Measurements from ENCODE around the gene GNG7.
A peak's percentile ranks its signal among the peaks of the same experiment; 100 is the strongest.
"Not testable (repeated sequence)": the region's sequence is repeated elsewhere in the genome, so short reads cannot be mapped to it uniquely, and the experiment has no call there.

The GNG7 gene

GRCh38 chr19:2549701-2550191, 152.7 kb downstream of the GNG7 start:
- no peaks in the 10 kb centered on the region for H3K4me1 ChIP-seq (ENCODE audit: control insufficient read depth, insufficient read depth, low read length)
- H3K27ac ChIP-seq (ENCODE audit: low read length): no peak overlapping the region
- no peak for DNase-seq (ENCODE audit: low read depth, low spot score)

GRCh38 chr19:2548966-2549365, 153.5 kb downstream of the GNG7 start:
- WGBS (ENCODE audit: insufficient coverage, insufficient read length): no CpG with 5 or more reads among the region's 11 CpGs
- Histone ChIP-seq H3K27ac (ENCODE audit: low read length) (no peak overlapping the region), H3K36me3 (ENCODE audit: control insufficient read depth, insufficient read depth, low read length) (no peaks in the 10 kb centered on the region), H3K4me3 (ENCODE audit: low read length) (no peak overlapping the region), H3K9me3 (ENCODE audit: control insufficient read depth, insufficient read depth, low read length) (no peaks in the 10 kb centered on the region), H3K4me1 (ENCODE audit: control insufficient read depth, insufficient read depth, low read length) (peaks cover 3% of the 10 kb centered on the region; the same call in 1 of the 2 replicates), H3K27me3 (ENCODE audit: control insufficient read depth, insufficient read depth, low read length) (no peaks in the 10 kb centered on the region)
- no peak for DNase-seq (ENCODE audit: low read depth, low spot score)

More at GRCh38 chr19:2549701-2550191, 152.7 kb downstream of the GNG7 start:
- Histone ChIP-seq H3K27me3 (ENCODE audit: control insufficient read depth, insufficient read depth, low read length) (no peaks in the 10 kb centered on the region), H3K4me3 (ENCODE audit: low read length) (no peak overlapping the region), H3K36me3 (ENCODE audit: control insufficient read depth, insufficient read depth, low read length) (no peaks in the 10 kb centered on the region), H3K9me3 (ENCODE audit: control insufficient read depth, insufficient read depth, low read length) (no peaks in the 10 kb centered on the region)
- WGBS (ENCODE audit: insufficient coverage, insufficient read length): no CpG with 5 or more reads among the region's 11 CpGs

- H3K36me3 ChIP-seq (ENCODE audit: control insufficient read depth, insufficient read depth, low read length): no peaks in the 10 kb centered on the region
- H3K9me3 ChIP-seq (ENCODE audit: control insufficient read depth, insufficient read depth, low read length): no peaks in the 10 kb centered on the region
- H3K4me3 ChIP-seq (ENCODE audit: low read length): no peak overlapping the region
- peaks cover 4% of the 10 kb centered on the region; the same call in 1 of the 2 replicates for H3K4me1 ChIP-seq (ENCODE audit: control insufficient read depth, insufficient read depth, low read length)
- no CpG with 5 or more reads among the region's 9 CpGs for WGBS (ENCODE audit: insufficient coverage, insufficient read length)
- no peak overlapping the region for H3K27ac ChIP-seq (ENCODE audit: low read length)
- no peaks in the 10 kb centered on the region for H3K27me3 ChIP-seq (ENCODE audit: control insufficient read depth, insufficient read depth, low read length)
- no peak for DNase-seq (ENCODE audit: low read depth, low spot score)
Observed at GRCh38 chr19:2547721-2548120, 154.8 kb downstream of the GNG7 start.

- Histone ChIP-seq H3K27ac (ENCODE audit: low read length) (no peak overlapping the region), H3K27me3 (ENCODE audit: control insufficient read depth, insufficient read depth, low read length) (no peaks in the 10 kb centered on the region), H3K4me3 (ENCODE audit: low read length) (no peak overlapping the region), H3K9me3 (ENCODE audit: control insufficient read depth, insufficient read depth, low read length) (no peaks in the 10 kb centered on the region), H3K4me1 (ENCODE audit: control insufficient read depth, insufficient read depth, low read length) (peaks cover 4% of the 10 kb centered on the region; the same call in 1 of the 2 replicates), H3K36me3 (ENCODE audit: control insufficient read depth, insufficient read depth, low read length) (no peaks in the 10 kb centered on the region)
- no peak for DNase-seq (ENCODE audit: low read depth, low spot score)
- no CpG with 5 or more reads among the region's 15 CpGs for WGBS (ENCODE audit: insufficient coverage, insufficient read length)
Observed at GRCh38 chr19:2547033-2547680, 155.3 kb downstream of the GNG7 start.

- no peaks in the 10 kb centered on the region for H3K27me3 ChIP-seq (ENCODE audit: control insufficient read depth, insufficient read depth, low read length)
- H3K36me3 ChIP-seq (ENCODE audit: control insufficient read depth, insufficient read depth, low read length): no peaks in the 10 kb centered on the region
- no peaks in the 10 kb centered on the region for H3K9me3 ChIP-seq (ENCODE audit: control insufficient read depth, insufficient read depth, low read length)
- no CpG with 5 or more reads among the region's 50 CpGs for WGBS (ENCODE audit: insufficient coverage, insufficient read length)
- H3K27ac ChIP-seq (ENCODE audit: low read length): no peak overlapping the region
- no peak overlapping the region for H3K4me3 ChIP-seq (ENCODE audit: low read length)
- DNase-seq (ENCODE audit: low read depth, low spot score): no peak
- peaks cover 4% of the 10 kb centered on the region; the same call in 1 of the 2 replicates for H3K4me1 ChIP-seq (ENCODE audit: control insufficient read depth, insufficient read depth, low read length)
Observed at GRCh38 chr19:2546128-2547032, 156.1 kb downstream of the GNG7 start.

- not testable (repeated sequence) for H3K27me3 ChIP-seq (ENCODE audit: control insufficient read depth, insufficient read depth, low read length); H3K4me3 ChIP-seq (ENCODE audit: low read length); H3K36me3 ChIP-seq (ENCODE audit: control insufficient read depth, insufficient read depth, low read length); H3K27ac ChIP-seq (ENCODE audit: low read length); H3K4me1 ChIP-seq (ENCODE audit: control insufficient read depth, insufficient read depth, low read length); DNase-seq (ENCODE audit: low read depth, low spot score); H3K9me3 ChIP-seq (ENCODE audit: control insufficient read depth, insufficient read depth, low read length)
- WGBS (ENCODE audit: insufficient coverage, insufficient read length): no CpG with 5 or more reads among the region's 20 CpGs
Observed at GRCh38 chr19:2545416-2546127, 156.9 kb downstream of the GNG7 start.

GRCh38 chr19:2544576-2545415, 157.7 kb downstream of the GNG7 start:
- Histone ChIP-seq H3K9me3 (ENCODE audit: control insufficient read depth, insufficient read depth, low read length) (no peaks in the 10 kb centered on the region), H3K4me3 (ENCODE audit: low read length) (no peak overlapping the region), H3K4me1 (ENCODE audit: control insufficient read depth, insufficient read depth, low read length) (peaks cover 5% of the 10 kb centered on the region; the same call in 1 of the 2 replicates), H3K36me3 (ENCODE audit: control insufficient read depth, insufficient read depth, low read length) (no peaks in the 10 kb centered on the region), H3K27me3 (ENCODE audit: control insufficient read depth, insufficient read depth, low read length) (no peaks in the 10 kb centered on the region), H3K27ac (ENCODE audit: low read length) (no peak overlapping the region)
- WGBS (ENCODE audit: insufficient coverage, insufficient read length): no CpG with 5 or more reads among the region's 18 CpGs
- DNase-seq (ENCODE audit: low read depth, low spot score): no peak

- no peak overlapping the region for H3K4me3 ChIP-seq (ENCODE audit: low read length)
- no peak overlapping the region for H3K27ac ChIP-seq (ENCODE audit: low read length)
- no CpG with 5 or more reads among the region's 36 CpGs for WGBS (ENCODE audit: insufficient coverage, insufficient read length)
- H3K4me1 ChIP-seq (ENCODE audit: control insufficient read depth, insufficient read depth, low read length): peaks cover 5% of the 10 kb centered on the region; the same call in 1 of the 2 replicates
- H3K9me3 ChIP-seq (ENCODE audit: control insufficient read depth, insufficient read depth, low read length): no peaks in the 10 kb centered on the region
- no peaks in the 10 kb centered on the region for H3K36me3 ChIP-seq (ENCODE audit: control insufficient read depth, insufficient read depth, low read length)
- H3K27me3 ChIP-seq (ENCODE audit: control insufficient read depth, insufficient read depth, low read length): no peaks in the 10 kb centered on the region
- DNase-seq (ENCODE audit: low read depth, low spot score): peak; percentile 57
Observed at GRCh38 chr19:2543463-2544442, 158.7 kb downstream of the GNG7 start.

GRCh38 chr19:2543072-2543462, 159.4 kb downstream of the GNG7 start:
- not testable (repeated sequence) for H3K4me1 ChIP-seq (ENCODE audit: control insufficient read depth, insufficient read depth, low read length); H3K4me3 ChIP-seq (ENCODE audit: low read length); DNase-seq (ENCODE audit: low read depth, low spot score); H3K9me3 ChIP-seq (ENCODE audit: control insufficient read depth, insufficient read depth, low read length); H3K27me3 ChIP-seq (ENCODE audit: control insufficient read depth, insufficient read depth, low read length); H3K27ac ChIP-seq (ENCODE audit: low read length); H3K36me3 ChIP-seq (ENCODE audit: control insufficient read depth, insufficient read depth, low read length)
- WGBS (ENCODE audit: insufficient coverage, insufficient read length): no CpG with 5 or more reads among the region's 4 CpGs

Measured in iPS DF 6.9 (cell line).